Iris pigment epithelial cell (primary cell): ENCODE results near the gene TLE3.
"Not testable (repeated sequence)": the region's sequence is repeated elsewhere in the genome, so short reads cannot be mapped to it uniquely, and the experiment has no call there.

Experiments
- DNase-seq: peaks from one replicate; pipeline ENCODE4 v3.0.0-alpha.2; 2011; ENCODE audit warnings: low read depth

Gene TLE3

GRCh38 chr15:70125605-70126004 lies 27.9 kb upstream of the TLE3 start:
- no peak for DNase-seq

- DNase-seq: peak; percentile 97
Measured at GRCh38 chr15:70121624-70122302, 24.0 kb upstream of the TLE3 start.

GRCh38 chr15:70120958-70121623 lies 23.4 kb upstream of the TLE3 start:
- DNase-seq: no peak

- no peak for DNase-seq
Measured at GRCh38 chr15:70119911-70120508, 22.3 kb upstream of the TLE3 start.

GRCh38 chr15:70118599-70118998 lies 20.9 kb upstream of the TLE3 start:
- no peak for DNase-seq

- no peak for DNase-seq
Measured at GRCh38 chr15:70116317-70116716, 18.6 kb upstream of the TLE3 start.

- DNase-seq: peak; percentile 68
Measured at GRCh38 chr15:70114221-70114620, 16.5 kb upstream of the TLE3 start.

- DNase-seq: no peak
Measured at GRCh38 chr15:70113304-70113700, 15.6 kb upstream of the TLE3 start.

- DNase-seq: not testable (repeated sequence)
Measured at GRCh38 chr15:70112572-70113303, 15.0 kb upstream of the TLE3 start.

GRCh38 chr15:70112074-70112395 lies 14.3 kb upstream of the TLE3 start:
- DNase-seq: peak; percentile 63

GRCh38 chr15:70111203-70112073 lies 13.7 kb upstream of the TLE3 start:
- peak; percentile 92 for DNase-seq

- no peak for DNase-seq
Measured at GRCh38 chr15:70109978-70110377, 12.3 kb upstream of the TLE3 start.

- DNase-seq: no peak
Measured at GRCh38 chr15:70109531-70109930, 11.8 kb upstream of the TLE3 start.

GRCh38 chr15:70103880-70104626 lies 6.3 kb upstream of the TLE3 start:
- no peak for DNase-seq

GRCh38 chr15:70102827-70103226 lies 5.1 kb upstream of the TLE3 start:
- DNase-seq: no peak

- peak; percentile 97 for DNase-seq
Measured at GRCh38 chr15:70101459-70102113, 3.9 kb upstream of the TLE3 start.

GRCh38 chr15:70100474-70101341 lies 3.0 kb upstream of the TLE3 start:
- peak; percentile 80 for DNase-seq

GRCh38 chr15:70099967-70100473 lies 2.3 kb upstream of the TLE3 start:
- no peak for DNase-seq
